ENCODE data around the gene TMC7. TPM values are rescaled to one million over a fixed set of nuclear protein-coding genes. Genes with fewer than 3 reads are reported as not detected.

Gene TMC7
- total and polyA plus RNA-seq, 2 of the 13 experiments (the other 11 are each of a cell fraction or from before 2014, with no cell fraction given): 1.2 to 5.1 TPM

- TF ChIP-seq ZBTB49 (CRISPR knock-in tag; IDR thresholded peaks at IDR 0.05; ENCODE audit: borderline replicate concordance) (no peak), NFYC (CRISPR knock-in tag; IDR thresholded peaks at IDR 0.05) (no peak), ZNF337 (CRISPR knock-in tag; IDR thresholded peaks at IDR 0.05; ENCODE audit: borderline replicate concordance, low read depth) (0 out of 2 replicates have a peak, but pooled peaks have one; percentile 17), ZSCAN25 (CRISPR knock-in tag; IDR thresholded peaks at IDR 0.05) (0 out of 2 replicates have a peak, but pooled peaks have one; percentile 1), ZFAT (CRISPR knock-in tag; conservative IDR thresholded peaks at IDR 0.05) (no peak)
These were observed 38.5 kb upstream of the TMC7 start (continued) for GRCh38 chr16:18945233-18945632.

- Histone ChIP-seq H3K36me3 (replicated peaks in 1 of 2; ENCODE audit: control insufficient read depth in 1 of 2, insufficient read depth in 2 of 2, low read length in 2 of 2) (no peaks in the 10 kb centered on the region), H4K20me1 (ENCODE audit: insufficient read depth, low read length) (no peaks in the 10 kb centered on the region), H3K4me2 (ENCODE audit: low read depth, low read length) (no peak overlapping the region), H3K9ac (ENCODE audit: insufficient read depth, low read depth, low read length) (no peak overlapping the region), H3K9me3 (ENCODE audit: low read length) (no peaks in the 10 kb centered on the region), H3K4me1 (ENCODE audit: insufficient read depth, low read length) (peaks cover 22% of the 10 kb centered on the region), H2AFZ (ENCODE audit: low read length) (no peak overlapping the region), H3K27me3 (ENCODE audit: control insufficient read depth in 1 of 2, insufficient read depth in 2 of 2, low read length in 2 of 2) (no peaks in the 10 kb centered on the region; a peak in 3 of 5 replicates), H3K4me3 (replicated peaks in 1 of 3; ENCODE audit: insufficient read depth in 1 of 3, low read depth in 2 of 3, low read length in 3 of 3) (no peak overlapping the region), H3K27ac (ENCODE audit: extremely low read length, insufficient read depth, low read length) (no peak overlapping the region), H3K79me2 (ENCODE audit: insufficient read depth, low read length) (no peaks in the 10 kb centered on the region)
- 60% methylated on average over 9 of the region's 9 CpGs for WGBS (ENCODE audit: low lambda C conversion rate)
- BruUV-seq (replicated peaks): no TSS peak
- intact Hi-C loops (cut with micrococcal nuclease; ENCODE audit: unreplicated experiment) (no loop called here), in situ Hi-C loops (cut with HindIII; ENCODE audit: extremely low pct_ligation_motif_present, low pct_unique_long_range_greater_than_20kb) (no loop called here)
- DNase-seq (ENCODE audit: low spot score) (no peak), FAIRE-seq (no peak), ATAC-seq (no peak)
- CTCF ChIA-PET (ENCODE audit: low intra/inter-chr PET ratio, low total read pairs): no interaction called here
- TF ChIP-seq ZNF770 (CRISPR knock-in tag; IDR thresholded peaks at IDR 0.05) (peak; percentile 35; the same call in 1 of the 2 replicates), GABPA (IDR thresholded peaks at IDR 0.05; ENCODE audit: low read depth, low read length) (no peak), GABPA (CRISPR knock-in tag; IDR thresholded peaks at IDR 0.05; ENCODE audit: low read depth) (no peak), ZNF75D (CRISPR knock-in tag; IDR thresholded peaks at IDR 0.05; ENCODE audit: borderline replicate concordance) (0 out of 2 replicates have a peak, but pooled peaks have one; percentile 30), ZBTB49 (CRISPR knock-in tag; IDR thresholded peaks at IDR 0.05; ENCODE audit: borderline replicate concordance) (no peak)
- POLR2A ChIA-PET: interaction anchor here (0.9 kb wide), 1 partner anchor 10 kb away, joined by 3 read pairs; no protein-coding TSS in a partner anchor
These were observed 35.2 kb upstream of the TMC7 start for GRCh38 chr16:18948372-18949020.
